Fibroblast of upper back skin (primary cell): ENCODE data around the gene GGACT.

Experiments
- DNase-seq: peaks from one replicate; pipeline ENCODE4 v3.0.0-alpha.2; 2013

GGACT gene

GRCh38 chr13:100546713-100547405 is 41.7 kb downstream of the GGACT start:
- DNase-seq, result no peak

GRCh38 chr13:100545684-100546061 is 42.9 kb downstream of the GGACT start:
- no peak for DNase-seq

- DNase-seq, result no peak
Observed at GRCh38 chr13:100544866-100545683, 43.5 kb downstream of the GGACT start.

GRCh38 chr13:100543872-100544602 is 44.6 kb downstream of the GGACT start:
- no peak for DNase-seq

GRCh38 chr13:100542826-100543156 is 45.8 kb downstream of the GGACT start:
- peak; percentile 55 for DNase-seq

GRCh38 chr13:100541897-100542825 is 46.4 kb downstream of the GGACT start:
- DNase-seq, result no peak

GRCh38 chr13:100540621-100541020 is 48.0 kb downstream of the GGACT start:
- DNase-seq, result no peak

- no peak for DNase-seq
Observed at GRCh38 chr13:100537951-100538462, 50.6 kb downstream of the GGACT start.

GRCh38 chr13:100537486-100537885 is 51.1 kb downstream of the GGACT start:
- DNase-seq, result no peak

GRCh38 chr13:100536643-100537180 is 51.9 kb downstream of the GGACT start:
- DNase-seq, result no peak

GRCh38 chr13:100535426-100536135 is 53.0 kb downstream of the GGACT start:
- DNase-seq, result no peak

- DNase-seq, result no peak
Observed at GRCh38 chr13:100534911-100535310, 53.7 kb downstream of the GGACT start.

GRCh38 chr13:100534147-100534843 is 54.3 kb downstream of the GGACT start:
- no peak for DNase-seq

- DNase-seq, result no peak
Observed at GRCh38 chr13:100533588-100534041, 55.0 kb downstream of the GGACT start.

GRCh38 chr13:100532836-100533435 is 55.7 kb downstream of the GGACT start:
- no peak for DNase-seq

GRCh38 chr13:100532090-100532766 is 56.4 kb downstream of the GGACT start:
- DNase-seq, result no peak

GRCh38 chr13:100530671-100531213 is 57.8 kb downstream of the GGACT start:
- no peak for DNase-seq

- no peak for DNase-seq
Observed at GRCh38 chr13:100529666-100530377, 58.8 kb downstream of the GGACT start.

GRCh38 chr13:100528820-100529219 is 59.8 kb downstream of the GGACT start:
- no peak for DNase-seq
